ENCODE data around the gene TMEM127. TPM values are rescaled to one million over a fixed set of nuclear protein-coding genes. Genes with fewer than 3 reads are reported as not detected.
A peak's percentile ranks its signal among the peaks of the same experiment; 100 is the strongest.

TMEM127 gene
- polyA plus RNA-seq, 2 of the 4 experiments (the other 2 are of a cell fraction) = 31.9 to 38.7 TPM

GRCh38 chr2:96252526-96252925 lies 13.3 kb downstream of the TMEM127 start:
- WGBS (ENCODE audit: missing lambda C conversion rate) = 92% methylated on average over 8 of the region's 8 CpGs
- 0 out of 3 replicates have a peak, but pooled peaks cover 5% of the 10 kb centered on the region for H3K4me1 ChIP-seq
- DNase-seq (ENCODE audit: low read depth in 1 of 2, low spot score in 1 of 2) (no peak), FAIRE-seq (no peak), ATAC-seq (no peak)
- POLR2A ChIA-PET = no interaction called here
- no peaks in the 10 kb centered on the region for H3K9me3 ChIP-seq
- no peak overlapping the region for H3K4me3 ChIP-seq
- CTCF ChIA-PET = interaction anchor here (1.4 to 2.9 kb wide), 3 partner anchors 8 to 230 kb away, joined by 5 to 11 read pairs (median 7); no protein-coding TSS in a partner anchor
- TF ChIP-seq RFX5 (IDR thresholded peaks at IDR 0.05) (no peak), CHD4 (IDR thresholded peaks at IDR 0.05; ENCODE audit: borderline replicate concordance) (no peak), MYC (IDR thresholded peaks at IDR 0.05; ENCODE audit: borderline replicate concordance, low read length) (no peak), RAD21 (conservative IDR thresholded peaks at IDR 0.05 in 1 of 2, IDR thresholded peaks at IDR 0.05 in 1 of 2) (no peak), ZNF302 (CRISPR knock-in tag; IDR thresholded peaks at IDR 0.05) (no peak)
- no peak overlapping the region; a peak in 1 of 6 replicates for H3K27ac ChIP-seq
- H3K4me2 ChIP-seq = no peak overlapping the region

GRCh38 chr2:96251721-96252292 lies 14.0 kb downstream of the TMEM127 start:
- ChIA-PET CTCF (interaction anchor here (2.4 to 2.9 kb wide), 2 partner anchors 9 to 229 kb away, joined by 7 to 11 read pairs; no protein-coding TSS in a partner anchor), POLR2A (no interaction called here)
- peak; percentile 71 to 83; a peak in 5 of 6 replicates for ATAC-seq
- DNase-seq (ENCODE audit: low read depth in 1 of 2, low spot score in 1 of 2) = peak; percentile 30 to 68
- Histone ChIP-seq H3K27ac (no peak overlapping the region), H3K4me2 (no peak overlapping the region), H3K4me3 (no peak overlapping the region), H3K9me3 (no peaks in the 10 kb centered on the region), H3K4me1 (0 out of 3 replicates have a peak, but pooled peaks cover 5% of the 10 kb centered on the region)
- FAIRE-seq = no peak
- TF ChIP-seq PBX3 (IDR thresholded peaks at IDR 0.05) (no peak), RCOR1 (IDR thresholded peaks at IDR 0.05; ENCODE audit: low read depth, low read length) (no peak), RAD21 (conservative IDR thresholded peaks at IDR 0.05 in 1 of 2, IDR thresholded peaks at IDR 0.05 in 1 of 2) (no peak), HES2 (IDR thresholded peaks at IDR 0.05) (no peak), FOXS1 (CRISPR knock-in tag; IDR thresholded peaks at IDR 0.05) (no peak), HDAC2 (IDR thresholded peaks at IDR 0.05) (no peak), EHMT2 (IDR thresholded peaks at IDR 0.05; ENCODE audit: low read depth) (no peak), ZFP36 (IDR thresholded peaks at IDR 0.05; ENCODE audit: borderline replicate concordance, partially characterized antibody) (no peak), NR3C1 (IDR thresholded peaks at IDR 0.05) (no peak), FOSL2 (IDR thresholded peaks at IDR 0.05) (no peak), FOSL2 (CRISPR knock-in tag; IDR thresholded peaks at IDR 0.05) (no peak), MAFK (IDR thresholded peaks at IDR 0.05; ENCODE audit: partially characterized antibody) (no peak), KDM1A (IDR thresholded peaks at IDR 0.05; ENCODE audit: low read depth) (no peak), NPAS2 (CRISPR knock-in tag; IDR thresholded peaks at IDR 0.05; ENCODE audit: borderline replicate concordance) (no peak), ZSCAN20 (CRISPR knock-in tag; IDR thresholded peaks at IDR 0.05) (no peak), TP53 (CRISPR knock-in tag; IDR thresholded peaks at IDR 0.05) (no peak), HOXB5 (CRISPR knock-in tag; IDR thresholded peaks at IDR 0.05) (no peak), ATOH8 (CRISPR knock-in tag; IDR thresholded peaks at IDR 0.05; ENCODE audit: low read depth) (no peak), BHLHE40 (IDR thresholded peaks at IDR 0.05; ENCODE audit: low read depth, low read length) (no peak)
- WGBS (ENCODE audit: missing lambda C conversion rate) = 75% methylated on average over 6 of the region's 6 CpGs

- CTCF ChIA-PET = interaction anchor here (0.9 to 2.9 kb wide), 4 partner anchors 8 to 227 kb away, joined by 3 to 11 read pairs (median 5); no protein-coding TSS in a partner anchor
- no peak for ATAC-seq
- H3K4me2 ChIP-seq = no peak overlapping the region
- no peak overlapping the region for H3K27ac ChIP-seq
- no peak for DNase-seq (ENCODE audit: low read depth in 1 of 2, low spot score in 1 of 2)
- WGBS (ENCODE audit: missing lambda C conversion rate) = 93% methylated on average over 6 of the region's 6 CpGs
- POLR2A ChIA-PET = no interaction called here
- 0 out of 3 replicates have a peak, but pooled peaks cover 5% of the 10 kb centered on the region for H3K4me1 ChIP-seq
- no peak for FAIRE-seq
- H3K4me3 ChIP-seq = no peak overlapping the region
- H3K9me3 ChIP-seq = no peaks in the 10 kb centered on the region
- no peak for TF ChIP-seq CEBPB (IDR thresholded peaks at IDR 0.05)
- TF ChIP-seq USF2 (IDR thresholded peaks at IDR 0.05) = no peak
- no peak for TF ChIP-seq MYC (IDR thresholded peaks at IDR 0.05; ENCODE audit: borderline replicate concordance, low read length)
- TF ChIP-seq JUNB (IDR thresholded peaks at IDR 0.05) = no peak
- TF ChIP-seq KDM1A (IDR thresholded peaks at IDR 0.05; ENCODE audit: low read depth) = no peak
- TF ChIP-seq HMGXB4 (CRISPR knock-in tag; IDR thresholded peaks at IDR 0.05; ENCODE audit: borderline replicate concordance) = no peak
- TF ChIP-seq FOSL2 (IDR thresholded peaks at IDR 0.05) = no peak
- no peak for TF ChIP-seq FOSL2 (CRISPR knock-in tag; IDR thresholded peaks at IDR 0.05)
- TF ChIP-seq KDM5A (IDR thresholded peaks at IDR 0.05) = no peak
- no peak for TF ChIP-seq MAZ (IDR thresholded peaks at IDR 0.05; ENCODE audit: borderline replicate concordance, low read depth, low read length)
- TF ChIP-seq NPAS2 (CRISPR knock-in tag; IDR thresholded peaks at IDR 0.05; ENCODE audit: borderline replicate concordance) = no peak
These were observed 15.6 kb downstream of the TMEM127 start for GRCh38 chr2:96250188-96250587.

All from A549 (cell line).